GM12878 (cell line): ENCODE data around the gene ROCK2. TPM values are rescaled to one million over a fixed set of nuclear protein-coding genes. Genes with fewer than 3 reads are reported as not detected.

Experiments used
- ATAC-seq: fragments of 200-7000 bp; cut with Tn5 transposase; 3 replicates; pipeline ENCODE4 v1.9.1; 2020; ENCODE audit warnings: mild to moderate bottlenecking, moderate library complexity
- BruUV-seq: library from RNA; stranded (reverse); fragments of 400-500 nt; replicated peaks from 2 replicates; lab custom pipeline; 2021; lab: Mats Ljungman, UMichigan
- CTCF ChIA-PET: fragments of 300-600 bp; sonication (Branson Sonifier 250); formaldehyde crosslinking; extraction: SDS; loops from one replicate; lab custom pipeline; 2021; ENCODE audit warnings: inconsistent platforms; lab: Yijun Ruan, JAX
- POLR2A ChIA-PET: fragments of 350-600 bp; formaldehyde crosslinking; extraction: SDS; loops from one replicate; lab custom pipeline; 2021; ENCODE audit warnings: inconsistent platforms; lab: Charles Lee
- RAD21 ChIA-PET: fragments of 300-600 bp; sonication (Branson Sonifier 250); formaldehyde crosslinking; loops from one replicate; lab custom pipeline; 2023; ENCODE audit warnings: antibody characterized with exemption; ENCODE audit not compliant: unreplicated experiment; lab: Charles Lee
- SMC1A ChIA-PET: fragments of 300-600 bp; sonication (Branson Sonifier 250); formaldehyde crosslinking; loops from one replicate; lab custom pipeline; 2023; ENCODE audit not compliant: unreplicated experiment, uncharacterized antibody; lab: Charles Lee
- DNase-seq: peaks from one replicate; pipeline ENCODE4 v3.0.0-alpha.2; 2011; ENCODE audit warnings: low read depth, low spot score
- FAIRE-seq: peaks from 3 replicates; lab custom pipeline; 2011; peaks lifted over from hg19 to GRCh38; lab: Jason Lieb, UNC
- H2AFZ ChIP-seq: 2 replicates; pipeline ENCODE4 v1.6.0; 2011; ENCODE audit warnings: low read depth, low read length, control low read depth; ENCODE audit not compliant: control insufficient read depth
- H3K27ac ChIP-seq: 2 replicates; pipeline ENCODE4 v1.5.1; 2011; ENCODE audit warnings: control low read depth; ENCODE audit not compliant: control insufficient read depth, insufficient read depth
- H3K27me3 ChIP-seq, 2 experiments: replicated peaks in 1 of 2; 2 replicates each; pipeline versions ENCODE4 v1.6.0 to v1.6.1; 2011; ENCODE audit warnings: low read length in 1 of 2; ENCODE audit not compliant: control insufficient read depth in 2 of 2, insufficient read depth in 2 of 2
- H3K36me3 ChIP-seq, 2 experiments: 2 replicates each; pipeline ENCODE4 v1.5.1; 2011; ENCODE audit warnings: low read length in 1 of 2; ENCODE audit not compliant: control insufficient read depth in 2 of 2, insufficient read depth in 2 of 2
- H3K4me1 ChIP-seq: 2 replicates; pipeline ENCODE4 v1.6.1; 2011; ENCODE audit warnings: mild to moderate bottlenecking, low read length, moderate library complexity, mixed read lengths; ENCODE audit not compliant: control insufficient read depth, insufficient read depth
- H3K4me2 ChIP-seq: 2 replicates; pipeline ENCODE4 v1.6.0; 2011; ENCODE audit warnings: control low read depth; ENCODE audit not compliant: control insufficient read depth, insufficient read depth
- H3K4me3 ChIP-seq: fragments of 200-600 bp; sonication (generic); 2 replicates; pipeline ENCODE4 v1.5.1; 2016
- H3K79me2 ChIP-seq: 2 replicates; pipeline ENCODE4 v1.6.0; 2011; ENCODE audit warnings: low read length; ENCODE audit not compliant: control insufficient read depth, insufficient read depth
- H3K9ac ChIP-seq: 2 replicates; pipeline ENCODE4 v1.8.0; 2011; ENCODE audit warnings: low read length, control low read depth, mixed read lengths; ENCODE audit not compliant: control insufficient read depth, insufficient read depth
- H3K9me3 ChIP-seq: replicated peaks from 3 replicates; pipeline ENCODE4 v1.5.1; 2011; ENCODE audit warnings: mild to moderate bottlenecking, low read length; ENCODE audit not compliant: control insufficient read depth, insufficient read depth
- H4K20me1 ChIP-seq: 2 replicates; pipeline ENCODE4 v1.6.0; 2011; ENCODE audit not compliant: control insufficient read depth, insufficient read depth
- BACH1 ChIP-seq: fragments of 450-650 bp; IDR thresholded peaks from 2 replicates; pipeline ENCODE4 v1.6.1; 2017; ENCODE audit warnings: mild to moderate bottlenecking, borderline replicate concordance
- CEBPB ChIP-seq, 2 experiments: fragments of 150-350 bp in 1 of 2; IDR thresholded peaks; 2 replicates each; pipeline ENCODE4 v1.6.1; 2012 to 2014; ENCODE audit warnings: low read depth in 2 of 2, low read length in 2 of 2, borderline replicate concordance in 1 of 2, inconsistent platforms in 1 of 2
- CREB1 ChIP-seq: IDR thresholded peaks from 2 replicates; pipeline ENCODE4 v1.6.1; 2012; ENCODE audit warnings: low read depth, mild to moderate bottlenecking, inconsistent platforms
- HDAC2 ChIP-seq: fragments of 200-600 bp; sonication (generic); IDR thresholded peaks from 2 replicates; pipeline ENCODE4 v1.6.1; 2017
- KAT2A ChIP-seq: conservative IDR thresholded peaks from 2 replicates; pipeline ENCODE4 v1.6.1; 2011; ENCODE audit warnings: low read depth, low read length; ENCODE audit not compliant: control insufficient read depth
- MTA3 ChIP-seq: IDR thresholded peaks from 2 replicates; pipeline ENCODE4 v1.6.1; 2012; ENCODE audit warnings: low read length, inconsistent platforms, borderline replicate concordance
- NR2C1 ChIP-seq: fragments of 450-650 bp; IDR thresholded peaks from 2 replicates; pipeline ENCODE4 v1.6.1; 2017; ENCODE audit warnings: antibody characterized with exemption, mild to moderate bottlenecking, moderate library complexity
- PKNOX1 ChIP-seq: fragments of 450-650 bp; IDR thresholded peaks from 2 replicates; pipeline ENCODE4 v1.6.1; 2016; ENCODE audit warnings: mild to moderate bottlenecking
- PRDM15 ChIP-seq: fragments of 450-650 bp; formaldehyde crosslinking; IDR thresholded peaks from 2 replicates; pipeline ENCODE4 v1.4.0; 2020; ENCODE audit warnings: mild to moderate bottlenecking, moderate library complexity
- SKIL ChIP-seq: fragments of 450-650 bp; IDR thresholded peaks from 2 replicates; pipeline ENCODE4 v1.6.1; 2017; ENCODE audit warnings: mild to moderate bottlenecking, low read depth, inconsistent platforms; ENCODE audit not compliant: poor library complexity, severe bottlenecking
- SMAD1 ChIP-seq: fragments of 450-650 bp; IDR thresholded peaks from 2 replicates; pipeline ENCODE4 v1.6.1; 2018; ENCODE audit warnings: mild to moderate bottlenecking, low read depth; ENCODE audit not compliant: partially characterized antibody
- SUZ12 ChIP-seq: fragments of 200-600 bp; sonication (generic); IDR thresholded peaks from one replicate; pipeline ENCODE4 v1.6.1; 2018; ENCODE audit warnings: antibody characterized with exemption, mild to moderate bottlenecking; ENCODE audit not compliant: unreplicated experiment
- TCF3 ChIP-seq: IDR thresholded peaks from 2 replicates; pipeline ENCODE4 v1.6.1; 2012; ENCODE audit warnings: low read depth, mild to moderate bottlenecking, low read length, borderline replicate concordance; ENCODE audit not compliant: insufficient read depth
- ZNF592 ChIP-seq: fragments of 450-650 bp; IDR thresholded peaks from 2 replicates; pipeline ENCODE4 v1.6.1; 2017; ENCODE audit warnings: mild to moderate bottlenecking, moderate library complexity
- WGBS: methylation state at CpG from one replicate; pipeline ENCODE4 v1.1.6; 2016; ENCODE audit warnings: low lambda C conversion rate; ENCODE audit not compliant: insufficient replicate concordance, insufficient coverage; ENCODE audit errors: missing lambda C conversion rate; 5-methylcytosine and 5-hydroxymethylcytosine counted together
- in situ Hi-C: fragments of 300-500 bp; cut with MboI; formaldehyde crosslinking; loops from 9 replicates; pipeline ENCODE4 v1.14.3; 2018; ENCODE audit warnings: mixed read lengths
- intact Hi-C: fragments of 100-400 bp; cut with micrococcal nuclease; formaldehyde crosslinking; loops from one replicate; pipeline ENCODE4 v1.14.2; 2022; ENCODE audit not compliant: unreplicated experiment
- polyA plus RNA-seq, 11 experiments: library from polyadenylated mRNA; depleted of rRNA in 4 of 11; unstranded in 6 of 11; stranded (reverse) in 5 of 11; fragments of >200 nt; fragmentation: Nextera tagmentation in 4 of 11; fragmentation: Illumina TruSeq in 1 of 11; extraction: Ambion mirVana in 4 of 11; extraction: Trizol in 1 of 11; gene quantifications; 1 replicate in 1 of 11; 2 replicates in 10 of 11; pipeline versions ENCODE4 v1.2.1 to v1.2.3, GENCODE V29; 2011 to 2016; ENCODE audit warnings: inconsistent platforms in 2 of 11, missing spikeins in 2 of 11, low read depth in 1 of 11
- total RNA-seq, 4 experiments: library from RNA; depleted of rRNA in 3 of 4; stranded (reverse); fragments of >200 nt in 3 of 4; fragmentation: Illumina TruSeq in 1 of 4; extraction: Trizol in 1 of 4; gene quantifications; 2 replicates each; pipeline versions ENCODE4 v1.2.1 to v1.2.3, GENCODE V29; 2013 to 2021

The ROCK2 gene
- total and polyA plus RNA-seq, 10 of the 15 experiments (the other 5 are each of a cell fraction or from before 2014, with no cell fraction given), result 4.6 to 22.1 (median 8.3) TPM

GRCh38 chr2:11146076-11146475 is 198.4 kb downstream of the ROCK2 start:
- no peaks in the 10 kb centered on the region for H3K4me1 ChIP-seq
- ChIA-PET POLR2A (no interaction called here), SMC1A (no interaction called here), CTCF (interaction anchor here (1.3 kb wide), 1 partner anchor 13 kb away, joined by 6 read pairs; a partner anchor contains a TSS), RAD21 (no interaction called here)
- FAIRE-seq, result no peak
- H2AFZ ChIP-seq, result no peak overlapping the region
- no peak for DNase-seq
- no peak overlapping the region for H3K9ac ChIP-seq
- H3K36me3 ChIP-seq, result no peaks in the 10 kb centered on the region
- H3K79me2 ChIP-seq, result no peaks in the 10 kb centered on the region
- no peaks in the 10 kb centered on the region for H4K20me1 ChIP-seq
- intact Hi-C loops, result no loop called here
- no peak overlapping the region for H3K4me3 ChIP-seq
- in situ Hi-C loops, result no loop called here
- peaks cover 0 to 3% of the 10 kb centered on the region in 2 experiments; a peak in 1 of 4 replicates for H3K27me3 ChIP-seq
- H3K9me3 ChIP-seq, result no peaks in the 10 kb centered on the region; the same call in 2 of the 3 replicates
- BruUV-seq, result no TSS peak
- no peak overlapping the region for H3K4me2 ChIP-seq
- H3K27ac ChIP-seq, result no peak overlapping the region
- WGBS, result 51% methylated on average over 3 of the region's 3 CpGs
- ATAC-seq, result no peak
- TF ChIP-seq CREB1 (no peak), SKIL (no peak), HDAC2 (no peak), SUZ12 (no peak), TCF3 (no peak), PKNOX1 (no peak), KAT2A (no peak), SMAD1 (no peak), ZNF592 (no peak), MTA3 (no peak), PRDM15 (no peak), CEBPB (IDR thresholded peaks at IDR 0.05; ENCODE audit: borderline replicate concordance in 1 of 2, low read depth in 2 of 2, low read length in 2 of 2) (no peak), BACH1 (no peak), NR2C1 (no peak)
